ENCODE results near the gene GTF3C5.

GRCh38 chr9:133031496-133031911 lies 707 bp downstream of the GTF3C5 start:
- TF ChIP-seq EP300 (IDR thresholded peaks at IDR 0.05) (no peak), POLR2A (IDR thresholded peaks at IDR 0.05) (no peak), CTCF (IDR thresholded peaks at IDR 0.05) (no peak)

Data from ovary (tissue), 3 donors.